Globus pallidus (tissue), 1 donor: ENCODE measurements around the gene PRKAG1.

Experiments used
- DNase-seq: peaks from one replicate; pipeline ENCODE4 v3.0.0-alpha.2; 2015; ENCODE audit warnings: low spot score

Gene PRKAG1

DNA sequence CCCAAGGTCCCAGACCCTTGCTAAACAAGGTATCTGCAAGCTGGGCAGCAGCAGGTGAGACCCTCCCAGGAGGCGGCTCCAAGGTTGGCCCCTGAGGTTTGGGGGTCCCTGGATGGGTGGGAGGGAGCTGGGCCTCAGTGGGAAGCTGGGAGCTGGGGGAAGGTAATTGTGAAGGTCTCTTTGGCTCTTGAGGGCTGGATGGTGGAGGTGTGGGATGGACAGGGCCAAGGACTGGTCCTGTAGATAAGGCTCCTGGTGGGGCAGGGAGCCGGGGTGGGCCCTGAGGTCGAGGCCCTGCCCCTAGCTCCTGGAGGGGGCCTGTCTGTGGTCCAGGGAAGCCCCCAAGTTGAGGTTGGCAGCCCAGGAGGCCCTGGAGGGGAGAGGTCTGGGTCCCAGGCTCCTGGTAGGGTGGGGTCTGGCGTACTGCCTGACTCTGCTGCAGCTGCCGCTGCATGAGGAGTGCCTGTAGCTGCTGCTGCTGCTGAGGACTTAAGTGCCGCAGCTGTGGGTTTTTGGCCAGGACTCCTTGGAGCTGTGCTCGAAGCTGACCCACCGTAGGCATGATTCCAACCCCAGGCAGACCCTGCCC lies 13.1 kb upstream of the PRKAG1 start:
- no peak for DNase-seq

DNA sequence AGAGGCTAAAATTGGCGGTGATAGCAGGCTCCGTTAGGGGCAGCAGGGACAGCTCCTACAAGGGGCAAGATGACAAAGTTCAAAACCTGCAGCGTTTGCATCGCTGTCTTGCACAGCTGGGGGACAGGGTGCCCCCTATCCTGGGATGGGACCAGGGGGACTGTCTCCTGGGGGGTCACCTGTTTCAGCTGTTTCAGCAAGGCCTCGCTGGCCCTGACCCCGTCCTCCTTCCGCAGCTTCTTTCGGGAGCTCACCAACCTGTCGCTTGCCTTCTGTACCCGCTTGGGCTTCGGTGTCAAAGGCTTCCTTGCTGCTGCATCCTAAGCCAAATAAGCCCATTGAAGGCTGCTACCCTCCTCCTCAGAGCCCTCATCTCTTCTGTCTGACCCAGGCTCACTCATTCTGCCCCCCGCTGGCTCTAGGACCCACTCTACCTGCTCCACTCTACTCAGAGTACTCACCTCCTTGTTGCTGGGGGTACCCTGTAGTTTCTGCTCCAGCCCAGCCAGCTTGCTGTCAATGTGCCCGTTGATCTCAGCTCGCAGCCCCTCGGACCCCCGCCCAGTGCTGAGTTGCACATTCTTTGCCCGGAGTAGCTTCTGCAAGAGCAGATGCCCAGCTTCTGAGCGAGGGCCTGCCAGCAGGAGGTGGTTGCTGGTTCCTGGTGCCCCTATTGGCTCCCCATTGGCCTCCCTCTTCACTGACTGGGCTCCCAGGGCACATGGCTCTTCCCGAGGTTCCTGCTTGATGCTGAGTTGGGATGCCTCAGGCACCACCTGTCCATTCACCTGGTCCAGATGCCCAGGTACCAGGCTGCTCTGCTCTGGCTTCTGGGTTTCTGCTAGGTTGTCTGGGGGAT lies 12.4 kb upstream of the PRKAG1 start:
- DNase-seq: no peak

DNA sequence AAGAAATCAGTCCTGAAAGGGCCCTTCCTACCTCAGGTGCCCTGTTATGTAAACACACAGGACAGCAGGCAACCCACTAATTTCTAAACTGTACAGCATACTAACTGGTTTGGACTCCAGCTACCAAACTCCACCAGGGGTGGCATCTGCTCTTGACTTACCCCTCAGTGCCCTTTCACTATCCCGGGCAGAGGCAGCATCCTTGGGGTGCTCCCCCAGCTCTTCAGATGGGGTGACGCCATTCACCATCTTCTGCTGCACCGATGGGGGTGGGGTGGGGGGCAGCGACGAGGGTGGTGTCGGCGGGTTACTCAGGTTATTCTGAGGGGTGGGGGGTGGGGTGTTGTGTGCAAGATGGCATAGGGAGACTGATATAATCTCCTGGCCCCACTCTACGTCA lies 11.5 kb upstream of the PRKAG1 start:
- no peak for DNase-seq

DNA sequence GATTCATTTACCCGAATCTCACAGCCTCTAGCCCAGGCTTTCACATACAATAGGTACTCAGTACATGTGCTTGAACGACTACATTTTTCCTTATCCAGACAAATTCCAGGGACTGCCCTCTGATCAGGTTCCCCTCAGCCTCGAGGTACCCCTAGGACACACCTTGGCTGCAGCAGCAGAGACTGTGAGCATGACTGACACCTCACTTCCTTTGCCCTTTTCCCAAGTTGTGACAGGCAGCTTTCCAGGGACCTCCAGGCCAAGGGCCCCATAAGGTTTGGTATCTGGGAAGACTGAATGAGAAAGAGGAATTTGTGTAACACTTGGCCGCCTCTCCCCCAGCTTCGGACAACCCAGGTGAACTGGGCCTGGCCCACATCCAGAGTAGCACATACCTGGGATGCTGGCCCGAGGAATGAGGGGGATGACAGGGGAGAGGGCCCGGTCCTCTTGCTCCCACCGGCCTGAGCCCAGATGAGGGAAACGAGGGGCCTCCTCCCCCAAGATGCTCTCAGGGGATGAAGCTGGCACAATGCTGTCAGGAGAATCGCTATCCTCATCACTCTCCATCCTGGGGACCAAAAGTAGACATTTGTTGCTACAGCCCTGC lies 10.2 kb upstream of the PRKAG1 start:
- DNase-seq: no peak

DNA sequence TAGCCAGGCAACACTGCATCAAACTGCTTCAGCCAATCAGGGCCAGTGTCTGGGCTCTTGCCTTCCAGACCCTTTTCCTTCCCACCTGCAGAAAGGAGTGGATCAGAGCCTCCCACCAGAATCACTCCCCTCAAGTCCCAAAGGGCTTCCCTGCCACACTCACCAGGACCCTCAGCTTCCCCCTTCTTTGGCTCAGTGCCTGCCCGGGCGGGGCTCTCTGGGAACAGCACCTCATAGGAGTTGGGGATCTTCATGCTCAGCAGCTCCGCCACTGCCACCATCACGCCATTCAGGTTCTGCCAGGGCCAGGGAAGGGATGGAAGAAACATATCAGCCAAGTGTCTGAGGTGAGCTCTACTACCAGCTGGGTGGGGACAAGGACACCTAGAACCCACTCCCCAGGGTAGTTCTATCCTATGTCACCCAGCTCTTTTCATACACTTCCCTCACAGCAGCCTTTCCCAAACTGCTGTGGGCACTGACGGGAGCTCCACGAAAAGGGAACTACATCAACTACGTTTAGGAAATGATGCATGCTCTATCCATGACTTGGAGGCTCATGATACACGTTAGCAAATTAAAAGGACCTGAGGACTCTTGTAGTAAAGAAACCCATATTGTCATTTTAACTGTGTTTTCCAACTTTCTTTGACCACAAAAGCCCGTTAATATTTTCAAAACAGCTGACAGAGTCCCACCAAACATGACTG lies 9.4 kb upstream of the PRKAG1 start:
- no peak for DNase-seq

DNA sequence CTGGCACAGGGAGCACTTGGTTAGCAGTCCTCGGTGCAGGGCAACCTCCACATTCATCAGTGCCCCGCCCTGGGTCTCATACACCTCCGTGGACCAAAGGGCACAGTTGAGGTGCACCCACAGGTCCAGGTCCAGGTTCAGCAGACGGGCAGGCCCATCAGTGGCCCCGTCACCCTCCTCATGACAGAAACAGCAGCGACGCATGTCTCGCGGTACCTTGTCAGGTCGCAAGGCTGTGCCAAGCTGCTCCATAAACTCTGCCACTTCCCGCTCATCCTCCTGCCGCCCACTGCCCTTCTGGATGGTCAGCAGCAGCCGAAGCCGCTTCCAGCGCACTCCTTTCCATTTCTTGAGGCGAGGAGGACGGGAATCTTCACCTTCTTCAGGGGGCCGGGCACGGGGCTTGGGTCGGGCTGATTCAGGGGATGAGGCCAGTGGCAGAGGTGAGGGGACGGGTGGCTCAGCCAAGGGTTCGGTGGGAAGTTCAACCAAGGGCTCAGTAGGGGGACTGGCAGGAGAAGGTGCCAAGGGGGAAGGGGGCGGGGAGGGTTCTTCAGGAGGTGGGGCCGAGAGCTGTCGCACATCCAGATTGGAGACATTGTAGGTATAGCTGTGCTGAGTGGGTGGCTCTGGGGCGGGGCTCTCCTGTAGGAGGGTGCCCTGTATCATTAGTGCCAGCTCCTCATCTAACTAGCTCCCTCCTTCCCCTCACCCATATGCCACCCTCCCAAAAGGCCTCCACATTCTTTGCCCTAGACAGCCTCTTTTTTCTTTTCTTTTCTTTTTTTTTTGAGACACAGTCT lies 8.3 kb upstream of the PRKAG1 start:
- DNase-seq: no peak

DNA sequence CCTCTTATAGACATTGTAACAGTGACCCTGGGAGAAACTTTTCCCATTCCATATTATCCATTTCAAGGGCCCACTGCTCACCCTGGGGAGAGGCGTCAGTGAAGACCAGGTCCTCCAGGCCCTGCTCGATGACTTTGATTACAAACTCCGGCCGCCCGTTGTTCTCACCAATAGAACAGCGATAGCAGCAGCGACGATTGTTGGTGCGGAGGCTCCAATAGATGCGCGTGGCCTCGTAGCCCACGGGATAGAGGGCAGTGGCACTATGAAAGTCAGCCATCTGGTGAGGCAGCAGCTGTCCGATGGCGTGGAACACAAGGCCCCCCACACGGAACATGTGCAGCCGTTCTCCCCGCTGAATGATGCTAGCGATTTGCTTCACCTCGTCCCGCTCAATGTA lies 7.5 kb upstream of the PRKAG1 start:
- DNase-seq: no peak

DNA sequence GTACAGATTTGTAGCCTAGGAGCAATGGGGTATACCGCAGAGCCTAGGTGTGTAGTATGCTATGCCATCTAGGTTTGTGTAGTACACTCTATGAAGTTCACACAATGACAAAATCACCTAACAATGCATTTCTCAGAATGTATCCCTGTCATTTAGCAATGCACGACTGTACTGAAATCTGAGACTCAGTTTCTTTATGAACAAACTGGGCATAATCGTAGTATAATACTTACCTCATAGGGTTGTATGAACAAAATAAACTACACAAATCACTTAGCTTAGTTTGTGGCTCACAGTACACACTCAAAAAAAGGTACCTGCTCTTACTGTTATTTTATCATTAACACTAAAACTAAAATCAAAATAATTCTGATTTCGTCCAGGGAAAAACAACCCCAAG lies 6.9 kb upstream of the PRKAG1 start:
- no peak for DNase-seq

DNA sequence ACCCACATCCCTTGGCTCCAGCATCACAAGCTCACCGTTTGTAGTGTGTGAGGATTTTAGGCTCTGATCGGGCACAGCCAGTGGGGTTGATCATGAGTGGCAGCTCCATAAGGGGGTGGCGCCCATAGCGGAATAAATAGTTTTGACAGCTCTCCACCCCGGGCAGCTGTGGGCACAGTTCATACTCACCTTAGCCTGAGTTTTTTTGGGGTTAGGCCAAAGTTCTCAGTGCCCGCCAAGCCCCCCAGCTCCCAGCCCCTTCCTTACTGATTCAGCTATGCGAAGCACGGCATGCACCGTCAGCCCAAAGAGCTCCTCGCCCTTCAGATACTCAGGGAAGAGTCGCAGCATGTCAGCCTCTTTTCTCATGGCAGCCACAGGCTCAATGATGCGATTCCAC lies 6.0 kb upstream of the PRKAG1 start:
- DNase-seq: no peak

DNA sequence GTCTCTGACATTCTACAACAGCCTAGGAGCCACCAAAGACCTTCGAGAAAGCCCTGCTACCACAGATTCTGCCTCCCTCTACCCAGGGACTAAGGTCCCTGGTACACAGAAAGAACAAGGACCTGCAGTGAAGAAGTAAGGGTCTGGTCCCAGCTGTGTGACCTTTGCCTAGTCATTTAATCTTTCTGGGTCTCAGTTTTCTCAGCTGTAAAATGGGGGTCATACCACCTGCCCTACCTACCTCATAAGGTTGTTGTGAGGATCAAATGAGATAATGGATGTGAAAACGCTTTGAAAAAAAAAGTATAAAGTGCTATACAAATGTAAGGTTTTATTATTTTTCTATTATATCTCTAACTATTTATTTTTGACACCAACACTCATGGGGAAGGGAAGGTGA lies 5.2 kb upstream of the PRKAG1 start:
- no peak for DNase-seq

DNA sequence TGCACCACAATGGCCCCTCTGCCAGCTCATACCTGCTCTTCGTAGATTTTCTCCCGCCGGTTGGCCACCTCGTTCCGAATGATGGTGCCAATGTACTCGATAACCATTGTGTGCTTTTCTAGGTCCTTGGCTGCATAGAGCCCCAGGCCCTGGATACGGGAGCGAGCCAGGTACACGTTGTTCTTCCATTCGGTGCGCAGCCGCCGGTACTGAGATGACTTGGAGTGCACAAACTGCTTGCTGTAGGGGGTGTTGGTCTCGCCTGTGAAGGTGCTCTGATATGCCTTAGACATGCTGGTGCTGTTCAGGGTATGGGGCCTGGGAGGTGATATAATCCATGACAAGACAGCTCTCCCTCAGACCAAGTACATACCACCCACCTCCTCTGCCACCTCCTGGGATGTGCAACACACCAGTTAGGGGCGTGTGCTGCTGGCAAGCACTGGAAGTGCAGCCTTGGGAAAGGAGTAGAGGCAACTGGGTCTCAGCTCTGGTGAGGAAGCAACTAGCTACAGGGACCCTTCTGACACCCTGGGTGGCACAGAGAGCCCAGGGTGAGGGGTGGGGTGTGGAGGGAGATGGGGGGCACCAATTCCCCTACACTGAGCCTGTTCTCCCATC lies 4.1 kb upstream of the PRKAG1 start:
- DNase-seq: no peak

DNA sequence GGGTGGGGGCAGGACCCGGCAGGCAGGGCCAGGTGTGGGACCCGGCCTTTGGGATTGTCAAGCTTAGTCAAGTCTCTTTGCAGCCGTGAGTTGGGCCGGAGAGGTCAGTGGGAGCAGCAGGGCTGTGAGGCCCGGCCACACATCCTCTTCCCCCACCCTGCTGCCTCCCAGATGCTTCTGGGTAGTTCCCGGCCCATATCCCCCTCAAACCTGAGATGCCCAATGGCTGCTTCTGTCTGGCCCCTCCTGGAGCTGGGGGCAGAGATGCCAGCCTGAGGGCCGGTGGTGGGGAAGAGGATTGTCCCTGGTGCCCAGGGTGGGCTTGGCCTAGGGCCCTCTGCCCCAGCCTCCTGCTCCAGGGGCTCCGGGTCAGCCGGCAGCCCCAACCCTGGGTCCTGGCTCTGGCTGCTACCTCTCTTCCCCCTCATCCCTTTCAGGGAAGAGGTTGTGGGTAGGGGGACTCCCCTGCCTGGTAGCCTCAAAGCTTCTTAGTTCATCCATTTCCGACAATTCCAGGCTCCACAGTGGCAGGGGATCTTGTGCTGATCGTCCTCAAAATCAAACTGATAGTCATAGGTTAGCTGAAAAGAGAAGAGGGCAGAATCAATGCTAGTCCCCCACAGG lies 2.8 kb upstream of the PRKAG1 start:
- no peak for DNase-seq

DNA sequence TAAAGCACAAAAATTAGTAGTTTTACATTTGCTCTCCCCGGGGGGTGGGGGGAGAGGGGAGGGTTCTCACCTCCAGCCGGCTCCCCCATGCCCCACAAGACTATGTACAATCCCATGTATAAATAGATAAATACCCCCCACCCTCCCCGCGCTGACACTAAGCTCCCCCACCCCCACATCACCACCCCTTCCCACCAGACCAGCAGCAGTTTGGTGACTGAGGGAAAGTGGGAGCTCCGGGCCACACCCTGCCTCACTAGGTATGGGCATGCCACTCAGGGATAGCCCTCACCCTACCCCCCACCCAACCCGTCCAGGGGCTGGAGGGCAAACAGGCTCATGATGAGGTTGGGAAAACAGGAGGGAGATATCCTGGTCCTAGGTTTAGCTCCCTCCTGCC lies 1.9 kb upstream of the PRKAG1 start:
- no peak for DNase-seq

DNA sequence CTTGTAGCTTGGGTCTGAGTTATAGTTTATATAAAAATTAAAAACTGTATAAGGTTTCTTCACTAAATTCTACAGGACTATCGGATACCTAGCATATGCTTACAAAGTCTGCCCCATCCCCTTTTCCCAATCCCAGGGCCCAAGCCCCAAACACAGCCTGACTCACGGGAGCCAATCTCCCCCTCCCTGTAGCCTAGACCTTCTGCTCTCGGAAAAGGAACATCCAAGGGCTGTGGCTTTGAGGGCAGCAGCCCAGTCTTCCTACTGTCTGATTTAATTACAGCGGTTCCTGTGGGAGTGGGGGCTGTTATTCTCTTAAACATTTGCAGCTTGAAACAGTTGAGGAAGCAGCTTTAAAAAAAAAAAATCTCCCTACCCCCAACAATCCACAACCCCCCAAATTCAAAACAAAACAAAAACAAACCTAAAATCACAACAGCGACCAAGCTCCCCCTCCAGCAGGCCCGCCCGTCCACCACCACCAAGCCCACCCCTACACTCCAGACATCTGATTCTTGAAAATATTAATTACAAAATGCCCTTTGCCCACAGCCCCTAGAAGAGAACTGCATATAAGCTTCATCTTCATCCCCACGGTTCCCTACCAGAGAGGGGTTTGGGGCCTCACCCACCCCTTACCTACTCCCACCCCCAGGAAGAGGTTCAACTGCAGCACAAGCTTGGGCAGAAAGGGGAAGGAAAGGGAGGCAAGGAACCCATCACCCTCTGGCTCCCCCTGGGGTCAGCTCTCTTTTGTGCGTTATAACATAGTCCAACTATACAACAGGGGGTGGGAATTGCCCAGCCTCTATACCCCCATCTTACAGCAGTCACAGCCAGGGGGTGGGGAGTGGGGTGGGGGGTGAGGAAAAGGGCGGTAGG lies 1.1 kb upstream of the PRKAG1 start:
- no peak for DNase-seq

DNA sequence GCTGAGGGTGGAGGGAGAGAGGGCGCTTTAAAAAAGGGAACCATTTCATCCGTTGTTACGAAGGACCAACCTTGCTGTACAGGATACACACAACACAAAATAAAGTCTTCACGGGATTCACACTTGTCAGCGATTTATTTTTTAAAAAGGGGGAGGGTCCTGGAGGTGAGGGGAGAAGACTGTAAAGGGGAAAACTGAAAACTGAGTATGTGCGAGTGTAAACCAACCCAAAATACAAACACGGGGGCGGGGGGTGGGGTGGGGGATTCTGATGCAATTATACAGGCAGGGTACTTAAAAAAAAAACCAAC lies 499 bp upstream of the PRKAG1 start:
- DNase-seq: no peak

DNA sequence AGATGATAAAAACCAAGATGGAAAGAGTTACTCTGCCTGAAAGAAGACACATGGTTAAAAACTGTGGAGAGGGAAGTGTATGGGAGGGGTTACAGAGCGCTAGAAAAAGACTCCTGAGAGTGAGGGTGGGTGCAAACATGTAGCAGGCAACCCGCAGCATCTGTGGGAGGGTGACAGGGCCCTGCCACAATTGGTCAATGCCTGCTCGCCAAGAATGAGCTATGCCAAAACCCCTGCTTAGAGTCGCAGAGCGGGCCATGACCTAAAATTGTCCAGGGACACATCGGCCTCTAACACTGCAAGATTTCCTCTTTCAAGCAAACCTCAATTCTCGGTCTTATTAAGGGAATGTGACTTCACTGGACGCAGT lies 700 bp downstream of the PRKAG1 start:
- no peak for DNase-seq

DNA sequence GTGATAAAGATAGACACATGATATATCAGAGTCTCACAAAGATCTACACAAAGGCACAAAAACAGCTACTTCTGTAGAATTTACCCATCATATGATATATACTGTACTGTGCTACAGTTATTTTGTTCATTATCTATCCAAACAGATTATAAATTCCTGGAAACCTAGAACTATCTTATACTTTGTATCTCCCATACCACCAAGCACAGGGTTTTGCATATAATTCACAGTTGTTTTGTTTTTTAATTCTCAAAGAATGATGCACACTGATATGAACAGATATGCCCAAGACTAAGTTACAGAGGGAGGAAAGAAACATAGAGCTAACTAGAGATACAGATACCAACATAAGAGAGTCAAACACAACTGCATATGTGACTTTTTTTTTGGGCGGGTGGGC lies 3.4 kb downstream of the PRKAG1 start:
- DNase-seq: no peak

DNA sequence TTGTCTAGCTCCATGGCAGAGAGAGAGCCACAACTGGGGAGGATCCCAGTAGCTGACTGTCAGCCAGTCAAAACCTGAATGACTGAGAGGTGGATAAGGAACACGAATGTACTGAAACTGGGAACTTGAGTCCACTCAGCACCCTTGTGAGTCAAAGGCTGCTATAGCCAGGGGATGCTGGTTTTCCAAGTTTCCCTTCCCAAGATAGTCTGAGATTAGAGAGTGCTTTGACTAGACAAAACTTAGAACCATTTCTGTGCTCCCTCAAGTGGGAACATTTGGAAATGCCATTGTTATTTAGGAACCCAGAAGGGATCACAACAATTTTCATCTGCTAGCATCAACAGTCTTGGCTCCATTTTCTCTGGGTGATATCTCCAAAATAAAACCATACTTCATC lies 4.0 kb downstream of the PRKAG1 start:
- DNase-seq: no peak

DNA sequence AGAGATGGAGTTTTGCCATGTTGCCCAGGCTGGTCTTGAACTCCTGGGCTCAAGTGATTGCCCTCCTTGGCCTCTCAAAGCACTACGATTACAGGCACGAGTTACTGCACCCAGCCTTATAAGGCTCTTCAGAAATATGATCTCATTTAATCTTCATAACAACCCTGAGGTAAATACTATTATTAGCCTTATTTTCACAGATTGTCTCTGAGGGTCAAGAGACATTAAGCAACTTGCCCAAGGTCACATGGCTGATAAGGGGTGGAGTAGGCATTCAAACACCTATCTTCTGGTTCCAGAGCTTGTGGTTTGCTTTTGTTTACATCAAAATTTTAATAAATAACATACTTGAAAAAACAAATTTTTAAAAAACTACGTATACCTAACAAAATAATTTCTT lies 5.1 kb downstream of the PRKAG1 start:
- DNase-seq: no peak

DNA sequence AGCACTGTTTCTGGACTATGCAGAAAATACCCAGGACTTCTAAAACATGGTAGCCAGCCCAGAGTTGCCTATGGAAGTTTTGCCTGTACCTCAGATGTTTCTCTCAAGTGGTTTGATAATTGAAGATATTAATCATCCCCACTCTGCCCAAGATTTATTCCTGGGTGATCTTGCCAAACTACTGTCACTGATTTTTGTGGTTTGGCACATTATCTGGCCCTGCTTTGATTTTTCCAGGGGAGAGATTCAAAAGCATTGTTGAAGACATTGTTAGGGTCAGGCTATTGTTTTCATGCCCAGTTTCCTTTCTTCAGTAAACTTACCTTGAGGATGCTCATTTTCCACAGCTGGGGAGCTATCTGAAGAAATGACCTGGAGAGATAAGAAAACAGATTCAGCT lies 5.8 kb downstream of the PRKAG1 start:
- DNase-seq: no peak
